HFF-Myc (cell line): ENCODE data around the gene GNPDA2.
A peak's percentile ranks its signal among the peaks of the same experiment; 100 is the strongest.

ENCODE experiments used
- DNase-seq: peaks from one replicate; pipeline ENCODE4 v3.0.0-alpha.2; 2011; ENCODE audit warnings: low read depth; ENCODE audit errors: extremely low read depth
- H3K4me3 ChIP-seq: replicated peaks from 2 replicates; pipeline ENCODE4 v1.5.1; 2011; ENCODE audit warnings: low read depth, mild to moderate bottlenecking, control low read depth, low read length
- CTCF ChIP-seq: IDR thresholded peaks from 2 replicates; pipeline ENCODE4 v1.5.1; 2012; ENCODE audit warnings: mild to moderate bottlenecking, low read depth, low read length, control low read depth; ENCODE audit errors: missing control alignments

Gene GNPDA2

DNA sequence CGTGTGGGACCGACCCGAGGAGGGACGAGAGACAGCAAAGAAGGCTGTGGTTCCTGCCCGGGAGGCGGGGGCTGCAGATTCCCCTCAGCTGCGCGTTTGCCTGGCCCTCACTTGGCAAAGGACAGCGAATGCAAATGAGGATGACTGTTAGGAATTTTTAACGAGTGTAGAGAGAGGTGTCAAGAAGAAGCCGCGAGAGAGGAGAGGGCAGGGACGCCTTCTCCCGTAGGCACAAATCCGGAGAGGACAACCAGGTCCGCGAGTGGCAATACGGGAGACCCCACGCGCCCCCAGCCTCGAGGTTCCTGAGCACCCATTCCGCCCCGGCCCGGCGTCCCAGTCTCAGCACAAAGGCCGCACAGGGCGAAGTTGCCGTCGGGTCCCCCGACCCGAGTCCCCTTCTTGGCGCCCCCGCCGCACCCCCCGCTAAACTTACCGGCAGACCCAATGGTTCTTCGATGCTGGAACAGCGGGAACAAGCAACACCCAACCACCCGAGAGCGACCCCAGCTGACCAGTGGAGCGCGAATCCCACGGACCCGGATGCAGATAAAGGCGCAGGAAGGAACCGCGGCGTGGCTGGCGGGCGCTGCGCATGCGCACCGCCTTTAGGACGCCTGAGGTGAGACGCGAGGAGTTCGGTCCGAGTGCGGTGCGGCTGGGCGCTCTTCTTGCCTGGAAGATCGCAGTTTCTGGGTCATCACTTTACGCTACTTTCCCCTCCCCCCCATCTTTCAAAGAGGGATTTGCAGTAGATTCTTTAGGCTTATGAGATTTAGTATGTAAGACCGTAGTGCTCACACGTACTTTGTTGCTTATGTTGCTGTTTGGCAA lies at the start of gene GNPDA2:
TSS of gene GNPDA2 (minus strand) at position 519 of the 834 bp plus-strand sequence. CDS start 4,349 bp downstream, outside the sequence.
- DNase-seq = peak; percentile 68
- TF ChIP-seq CTCF = no peak

DNA sequence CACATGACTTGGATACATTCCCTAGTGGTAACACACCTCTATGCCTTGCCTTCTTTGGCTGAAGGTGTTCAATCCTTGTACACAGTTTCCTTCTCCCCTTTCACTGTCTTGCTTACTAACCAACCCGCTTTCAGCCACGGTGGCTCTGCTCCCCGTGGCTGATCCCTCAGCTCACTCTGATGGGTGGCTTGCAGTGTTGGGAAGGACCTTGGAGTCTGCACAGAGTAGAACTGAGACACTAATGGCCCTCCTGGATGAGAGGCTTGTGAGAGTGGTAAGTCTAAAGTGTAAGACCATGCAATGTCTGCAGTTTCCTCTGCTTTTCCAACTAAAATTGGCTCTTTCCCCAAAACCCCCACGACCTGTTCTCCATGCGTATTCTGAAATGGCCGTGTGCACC lies 46.0 kb upstream of the GNPDA2 start:
- no peak for TF ChIP-seq CTCF
- DNase-seq = no peak
- no peak overlapping the region for H3K4me3 ChIP-seq

More for the DNA sequence above, at the start of gene GNPDA2:
- peak within 1 kb of the TSS; percentile 88 for H3K4me3 ChIP-seq

DNA sequence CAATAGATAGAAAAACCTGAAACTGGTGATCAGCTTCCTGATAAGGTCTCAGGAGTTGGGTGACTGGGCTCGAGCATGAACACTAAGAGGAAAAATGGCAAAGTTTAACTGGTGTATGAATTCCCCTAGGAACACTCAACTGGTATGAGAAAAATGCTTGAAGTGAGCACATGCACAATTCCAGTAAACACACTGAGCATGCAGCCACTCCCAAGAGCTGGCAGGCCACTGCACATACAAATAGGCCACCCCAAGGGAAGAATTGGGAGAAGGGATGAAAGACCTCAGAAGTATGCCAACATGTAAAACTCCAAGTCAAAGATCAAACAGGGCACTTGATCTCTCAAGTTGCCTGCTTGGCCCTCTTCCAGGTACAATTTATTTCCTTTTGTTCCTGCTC lies 45.4 kb upstream of the GNPDA2 start:
- no peak for DNase-seq

DNA sequence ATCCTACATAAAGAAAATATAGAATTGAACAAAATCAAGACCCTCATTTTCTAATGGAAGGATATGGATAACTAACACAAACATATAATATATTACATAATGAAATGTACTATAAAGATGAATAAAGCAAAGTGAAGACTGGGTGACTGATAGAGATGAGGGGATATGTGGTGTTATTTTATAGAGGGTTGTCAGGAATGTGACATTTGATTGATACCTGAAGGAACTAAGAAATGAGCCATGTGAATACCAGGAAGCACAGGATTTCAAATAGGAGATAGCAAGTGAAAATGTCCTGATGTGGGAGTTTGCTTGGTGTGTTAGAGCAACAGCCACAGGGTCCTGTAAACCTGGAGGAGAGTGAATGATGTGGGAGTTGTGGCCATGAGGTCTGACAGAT lies 40.1 kb upstream of the GNPDA2 start:
- DNase-seq = no peak
- TF ChIP-seq CTCF = no peak
- H3K4me3 ChIP-seq = no peak overlapping the region

More for the DNA sequence above, 45.4 kb upstream of the GNPDA2 start:
- TF ChIP-seq CTCF = no peak
- no peak overlapping the region for H3K4me3 ChIP-seq

GRCh38 chr4:44765116-44765515 lies 38.8 kb upstream of the GNPDA2 start:
- no peak for DNase-seq
- H3K4me3 ChIP-seq = no peak overlapping the region
- no peak for TF ChIP-seq CTCF

- TF ChIP-seq CTCF = no peak
- DNase-seq = no peak
- H3K4me3 ChIP-seq = no peak overlapping the region
Measured at GRCh38 chr4:44761306-44761705, 35.0 kb upstream of the GNPDA2 start.
